Activated CD8-positive, alpha-beta memory T cell treated with anti-CD3 and anti-CD28 coated beads, Interleukin-2, amount 50 U/mL, for 24 hours (primary cell): ENCODE data around the gene PTPRT.

Experiments
- DNase-seq: peaks from one replicate; pipeline ENCODE4 v3.0.0-alpha.2; 2020; ENCODE audit errors: extremely low read depth

PTPRT gene

DNA sequence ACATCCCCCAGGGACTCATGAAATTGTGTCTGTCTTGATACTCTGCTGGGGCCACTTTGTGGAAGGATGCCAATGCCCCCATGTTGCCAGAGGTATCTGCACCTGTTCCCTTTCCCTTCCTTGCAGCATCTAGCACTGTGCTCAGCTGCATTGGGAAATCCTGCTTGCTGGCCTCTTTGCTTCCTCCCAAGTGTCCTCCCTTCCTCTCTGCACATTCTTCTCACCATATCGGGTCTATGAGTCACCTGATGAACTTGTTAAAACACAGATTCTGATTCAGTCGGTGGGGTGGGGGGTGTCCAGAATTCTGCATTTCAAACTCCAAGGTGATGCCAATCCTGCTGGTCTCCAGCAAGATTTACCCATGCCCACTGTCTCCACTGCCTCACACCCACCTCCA lies 467.8 kb downstream of the PTPRT start:
- DNase-seq = no peak

DNA sequence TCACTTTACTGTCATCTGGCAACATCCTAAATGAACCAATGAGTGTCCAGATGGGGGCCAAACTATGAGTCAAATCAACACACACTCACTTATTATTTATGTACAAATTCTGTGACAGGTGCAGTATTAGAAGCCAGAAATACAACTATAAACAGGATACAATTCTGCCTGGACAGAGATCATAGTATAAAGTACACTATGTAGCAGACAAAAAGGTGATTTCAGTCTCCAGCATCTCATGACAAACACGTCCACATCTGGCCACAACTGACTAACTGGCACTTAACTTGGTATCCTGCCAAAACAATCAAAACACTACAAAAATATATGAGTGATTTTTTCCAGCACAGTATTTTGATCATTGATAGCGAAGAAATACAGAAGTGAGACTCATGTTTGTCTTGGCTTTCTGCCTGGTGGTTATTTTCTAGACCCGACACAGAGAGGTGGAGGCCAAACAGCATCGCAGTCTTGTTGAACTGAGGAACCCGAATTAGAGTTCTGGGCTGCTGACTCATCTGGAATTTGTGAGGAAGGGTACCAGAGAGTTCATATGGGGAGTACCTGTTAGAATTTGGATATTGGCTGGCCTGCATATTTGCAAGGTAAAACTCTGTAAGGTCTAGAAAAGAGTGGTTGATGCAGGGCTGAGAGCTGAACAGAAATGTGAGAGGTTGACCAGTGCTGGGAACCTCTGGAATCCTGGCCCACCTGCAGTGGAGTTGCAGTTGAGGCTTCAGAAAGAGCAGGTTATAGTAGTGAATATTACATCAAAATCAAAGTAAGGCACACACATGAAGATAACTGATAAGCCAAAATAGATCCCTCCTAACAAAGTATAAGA lies 475.2 kb downstream of the PTPRT start:
- DNase-seq = no peak

DNA sequence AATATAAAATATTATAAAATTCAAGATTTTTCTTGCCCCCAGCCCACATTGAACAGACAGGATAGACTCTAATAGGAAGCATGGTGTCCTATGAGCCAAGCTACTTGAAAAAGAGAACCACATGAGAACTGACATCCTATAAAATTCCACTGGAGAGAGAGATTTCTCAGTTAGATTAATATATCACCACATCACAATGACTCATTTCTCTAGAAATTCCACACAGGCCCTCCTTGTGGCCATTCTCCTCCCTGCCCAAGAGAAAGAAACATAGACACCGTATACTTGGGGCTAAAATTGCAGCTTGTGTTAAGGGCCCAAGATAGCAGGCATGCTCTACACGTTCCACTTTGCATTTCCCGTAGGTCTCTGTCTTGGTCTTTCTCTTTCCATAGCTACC lies 481.4 kb downstream of the PTPRT start:
- no peak for DNase-seq

DNA sequence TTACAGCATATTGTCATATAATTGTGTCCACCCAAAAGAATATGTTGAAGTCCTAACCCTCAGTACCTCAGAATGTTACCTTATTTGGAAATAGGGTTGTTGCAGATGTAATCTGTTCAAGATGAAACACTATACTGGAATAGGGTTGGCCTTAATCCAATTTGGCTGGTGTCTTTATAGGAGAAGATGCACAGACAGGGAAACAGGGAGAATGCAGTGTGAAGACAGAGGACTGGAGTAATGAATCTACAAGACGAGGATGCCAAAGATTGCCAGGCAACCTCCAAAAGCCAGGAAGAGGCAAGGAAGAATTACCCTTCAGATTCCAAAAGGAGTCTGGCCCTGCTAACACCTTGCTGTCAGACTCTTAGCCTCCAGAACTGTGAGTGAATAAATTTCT lies 482.9 kb downstream of the PTPRT start:
- DNase-seq = no peak

DNA sequence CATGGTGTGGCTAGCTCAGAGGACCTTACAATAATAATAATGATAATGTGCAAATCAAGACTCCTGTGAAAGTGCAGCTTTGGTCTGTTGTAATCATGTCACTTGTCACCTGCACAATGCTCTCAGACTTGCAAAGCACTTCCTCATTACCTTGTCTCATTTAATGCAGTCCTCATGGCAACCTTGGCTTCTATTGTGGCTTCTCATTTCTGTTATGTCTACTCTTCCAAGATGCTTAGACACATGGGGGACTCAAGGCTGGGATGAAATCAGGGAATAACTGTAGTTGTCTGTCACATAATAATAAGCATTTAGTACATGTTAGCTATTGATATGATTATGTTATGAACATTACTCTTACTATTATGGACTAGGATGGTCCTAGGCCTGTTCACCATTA lies 484.2 kb downstream of the PTPRT start:
- DNase-seq = no peak

DNA sequence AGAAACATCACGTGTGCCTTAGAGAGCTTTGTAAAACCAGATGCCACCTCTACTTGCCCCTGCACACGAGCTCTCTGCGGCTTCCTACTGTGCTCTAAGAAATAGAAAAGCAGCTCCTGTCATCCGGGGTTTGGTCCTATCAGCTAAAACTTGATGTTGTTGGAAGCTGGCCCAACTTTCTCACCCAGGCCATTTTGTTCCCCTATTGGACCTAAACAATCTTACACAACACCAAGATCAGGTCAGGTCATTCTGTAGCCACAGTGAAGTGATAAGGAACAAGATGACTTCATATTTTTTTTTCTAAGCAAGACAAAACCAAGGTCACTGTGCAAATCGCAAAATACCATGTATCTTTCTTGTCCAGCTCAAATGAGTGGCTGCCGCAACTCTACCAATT lies 486.0 kb downstream of the PTPRT start:
- DNase-seq = no peak

DNA sequence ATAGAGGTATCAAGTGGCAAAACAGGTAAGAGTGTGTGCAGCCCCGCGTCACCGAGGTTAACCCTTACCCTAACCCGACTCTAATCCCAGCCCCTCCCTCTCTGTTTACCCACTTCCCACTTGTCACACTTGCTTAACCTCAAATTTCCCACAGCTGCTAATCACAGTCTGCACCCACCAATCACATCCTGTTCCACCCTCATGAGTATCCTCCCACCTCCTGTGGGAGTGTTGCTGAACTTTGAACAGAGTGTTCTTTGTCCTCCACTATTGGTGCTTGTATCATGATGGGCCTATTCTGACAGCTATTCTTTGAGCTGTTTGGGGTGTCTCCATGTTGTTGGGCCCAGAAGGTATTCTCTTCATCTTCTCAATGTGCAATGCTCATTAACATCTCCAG lies 487.8 kb downstream of the PTPRT start:
- no peak for DNase-seq

DNA sequence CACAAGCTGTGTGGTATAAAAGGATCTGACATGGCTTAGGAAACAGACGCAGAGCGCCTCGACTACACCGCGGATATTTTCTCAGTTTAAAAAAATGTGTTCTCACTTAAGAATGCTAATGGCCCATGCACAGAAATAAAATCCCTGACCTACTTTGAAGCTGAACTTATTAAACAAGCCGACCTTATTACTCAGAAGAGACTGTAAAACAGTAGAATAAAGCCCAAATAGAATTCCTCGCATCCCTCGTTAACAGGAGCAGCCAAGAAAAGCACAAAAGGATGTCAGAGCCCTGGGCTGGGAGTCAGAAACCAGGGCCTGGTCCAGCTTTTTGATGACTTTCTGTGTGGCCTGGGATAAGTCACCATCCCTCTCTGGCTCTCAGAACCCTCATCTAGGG lies 489.3 kb downstream of the PTPRT start:
- no peak for DNase-seq

DNA sequence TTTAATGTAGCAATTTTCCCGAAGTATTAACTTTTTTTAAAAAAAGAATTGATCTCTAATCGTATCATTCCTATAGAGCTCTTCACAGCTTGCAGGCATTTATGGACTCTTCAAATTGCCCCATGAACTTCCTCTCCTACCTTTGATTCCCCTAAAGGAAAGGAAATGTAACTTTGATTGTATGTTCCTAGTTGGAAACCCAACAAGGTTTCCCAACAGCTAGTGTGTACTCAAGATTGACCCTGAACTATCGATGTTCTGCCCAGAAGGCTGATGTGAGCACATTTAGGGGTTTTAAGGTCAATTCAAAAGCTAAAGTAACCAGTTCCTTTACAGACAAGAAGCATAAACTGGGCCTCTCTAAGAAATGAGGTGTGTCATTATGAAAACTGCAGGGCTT lies 491.7 kb downstream of the PTPRT start:
- no peak for DNase-seq

DNA sequence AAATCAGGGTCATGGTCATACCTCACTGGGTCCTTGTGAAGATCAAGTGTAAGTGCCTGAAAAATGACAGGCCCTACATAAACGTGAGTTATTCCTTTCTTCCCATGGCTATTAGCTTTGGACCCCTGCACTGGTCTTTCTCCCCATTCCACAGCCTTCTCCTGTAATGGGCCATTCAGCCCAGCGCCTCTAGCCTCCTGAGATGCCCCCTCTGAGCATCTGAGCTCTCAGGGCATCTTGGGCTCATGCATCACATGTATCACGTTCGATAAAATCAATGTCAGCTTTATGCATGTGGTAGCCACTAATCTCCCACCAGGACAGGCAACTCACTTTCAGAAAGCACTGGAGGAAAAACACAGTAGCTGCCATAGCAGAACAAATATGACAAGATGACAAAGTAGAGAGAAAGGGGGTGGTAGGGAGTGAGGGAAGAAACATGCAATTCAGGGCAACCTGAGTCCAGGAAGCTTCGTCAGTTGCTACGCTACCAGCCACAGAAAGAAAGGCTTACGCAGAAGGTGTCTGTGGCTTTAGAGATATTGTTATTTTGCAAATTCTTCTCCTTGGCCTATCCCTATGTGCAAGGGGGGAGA lies 498.8 kb downstream of the PTPRT start:
- no peak for DNase-seq

DNA sequence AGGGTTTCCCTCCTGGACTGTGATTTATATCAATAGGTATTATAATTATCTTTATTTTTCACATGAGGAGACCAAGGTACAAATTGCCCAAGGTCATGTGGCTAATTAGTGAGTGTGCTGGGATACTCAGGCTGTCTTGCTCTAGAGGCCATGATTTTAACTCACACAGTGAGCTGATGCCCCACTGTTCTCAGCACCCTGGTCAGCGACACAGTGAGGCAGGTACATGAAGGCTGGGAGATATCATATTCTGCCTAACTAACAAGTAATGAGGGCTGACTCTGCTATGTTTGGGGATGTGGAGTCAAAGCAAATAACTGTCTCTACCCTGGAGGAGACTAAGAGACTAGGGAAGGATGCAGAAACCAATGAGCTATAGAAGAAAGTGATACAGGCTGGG lies 501.1 kb downstream of the PTPRT start:
- no peak for DNase-seq

DNA sequence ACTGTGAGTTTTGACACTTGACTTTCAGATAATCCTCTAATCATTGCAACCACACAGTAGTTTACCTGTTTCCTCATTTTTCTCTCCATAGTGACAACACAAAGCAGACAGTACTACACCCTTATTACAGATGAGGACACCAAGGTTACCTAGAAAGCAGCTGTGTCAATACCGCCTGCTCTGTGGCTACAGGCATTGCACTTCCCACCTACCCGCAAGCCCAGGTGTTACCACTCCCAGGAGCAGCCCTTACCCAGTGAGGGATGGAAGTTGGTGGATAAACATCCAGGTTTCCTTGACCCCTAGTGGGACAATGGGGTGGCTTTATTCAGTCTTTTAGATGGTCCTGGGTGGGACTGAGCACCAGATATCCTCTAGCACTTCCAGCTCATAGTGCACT lies 503.6 kb downstream of the PTPRT start:
- DNase-seq = no peak

DNA sequence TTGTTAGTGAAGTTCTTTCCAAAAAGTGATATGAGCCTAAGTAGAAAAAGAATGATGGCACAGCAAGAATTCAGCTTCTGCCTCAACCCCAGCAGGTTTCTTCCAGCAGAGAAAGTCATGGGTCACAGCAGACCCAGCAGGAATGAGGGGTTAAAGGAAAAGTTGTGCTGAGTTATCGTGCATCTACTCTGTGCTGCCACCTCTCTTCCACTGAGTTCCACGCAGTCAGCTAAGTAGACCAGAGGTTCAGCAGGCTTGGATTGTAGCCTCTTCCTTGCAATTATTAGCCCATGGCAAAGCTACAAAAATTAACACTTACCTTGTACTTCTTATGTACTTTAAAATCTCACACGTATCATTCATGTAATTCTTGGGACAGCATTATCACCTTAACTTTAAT lies 510.8 kb downstream of the PTPRT start:
- DNase-seq = no peak

DNA sequence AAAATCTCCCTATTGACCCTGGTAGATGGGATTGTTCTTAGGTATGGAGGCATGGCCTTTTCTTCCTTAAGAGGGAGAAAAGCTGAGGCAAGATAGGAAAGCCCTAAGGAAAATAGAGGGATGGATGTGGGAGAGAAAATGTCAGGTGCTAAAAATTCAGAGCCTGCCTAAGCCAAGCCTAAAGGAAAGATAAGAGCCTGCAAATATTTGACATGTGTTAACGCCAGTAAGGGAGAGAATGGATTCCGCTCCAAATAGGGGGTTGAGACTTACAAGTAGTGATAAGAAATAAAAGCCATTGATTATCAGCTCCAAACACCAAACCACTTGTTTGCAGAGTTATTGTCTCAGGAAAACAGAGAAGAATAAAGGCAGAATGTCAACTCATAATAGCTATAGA lies 533.6 kb downstream of the PTPRT start:
- no peak for DNase-seq

DNA sequence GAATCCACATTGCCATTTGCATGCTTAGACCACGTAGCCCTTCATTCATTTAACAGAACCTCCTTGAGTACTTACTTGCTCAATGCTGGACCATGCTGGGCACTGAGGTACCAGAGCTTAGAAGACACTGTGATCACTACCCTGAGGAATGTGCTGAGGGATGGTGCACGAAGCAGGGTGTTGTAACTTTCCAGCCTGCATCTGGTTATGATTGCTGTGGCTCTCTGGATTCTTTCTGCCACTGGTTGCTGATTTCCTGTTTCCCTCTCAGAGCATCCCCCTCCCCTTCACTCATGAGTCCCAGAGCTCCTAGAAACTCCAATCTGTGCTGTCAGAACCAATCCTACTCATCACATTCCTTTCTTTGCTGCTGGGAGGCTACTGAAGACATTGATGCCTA lies 537.4 kb downstream of the PTPRT start:
- no peak for DNase-seq

DNA sequence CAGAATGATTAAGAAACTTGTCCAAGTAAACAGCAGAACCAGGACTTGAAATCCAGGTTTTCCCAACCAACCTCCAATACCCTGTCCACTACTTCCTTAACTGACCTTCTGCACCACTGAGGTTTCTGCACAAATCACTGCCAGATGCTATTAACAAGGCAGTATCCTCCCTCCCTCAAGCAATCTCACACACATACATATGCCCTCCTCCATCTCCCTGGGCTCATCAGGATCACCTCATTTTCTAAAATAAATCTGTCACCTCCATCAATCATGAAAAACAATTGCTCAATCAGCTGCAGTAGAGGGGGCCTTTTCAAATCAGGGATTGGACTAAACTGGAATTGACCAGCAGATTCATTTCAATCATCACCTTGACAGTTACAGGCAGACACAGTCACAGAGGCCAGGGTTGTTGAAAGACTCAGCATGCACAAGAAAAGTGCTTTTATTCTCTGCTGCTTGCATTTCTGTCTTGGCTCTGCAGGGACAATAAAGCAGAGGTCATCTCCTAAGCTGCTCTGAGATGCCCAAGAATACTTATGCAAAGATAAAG lies 539.4 kb downstream of the PTPRT start:
- DNase-seq = no peak

DNA sequence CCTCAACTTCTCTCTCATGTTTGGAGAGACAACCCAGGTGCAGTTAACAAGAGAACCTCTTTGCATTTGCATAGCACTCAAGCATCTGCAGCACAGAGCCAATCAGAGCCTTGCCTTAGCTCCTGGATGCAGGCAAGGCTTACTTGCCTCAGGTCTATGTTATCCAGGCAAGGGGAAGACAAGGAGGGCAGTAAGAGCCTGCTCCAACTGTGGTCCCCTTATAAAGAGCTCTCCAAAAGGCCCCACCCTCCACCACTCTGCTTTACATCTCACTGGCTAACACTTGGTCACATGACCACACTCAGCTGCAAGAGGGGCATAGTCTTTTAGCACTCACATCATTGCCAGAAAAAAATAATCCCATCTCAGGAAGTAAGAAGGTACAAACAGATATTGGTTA lies 540.0 kb downstream of the PTPRT start:
- no peak for DNase-seq

DNA sequence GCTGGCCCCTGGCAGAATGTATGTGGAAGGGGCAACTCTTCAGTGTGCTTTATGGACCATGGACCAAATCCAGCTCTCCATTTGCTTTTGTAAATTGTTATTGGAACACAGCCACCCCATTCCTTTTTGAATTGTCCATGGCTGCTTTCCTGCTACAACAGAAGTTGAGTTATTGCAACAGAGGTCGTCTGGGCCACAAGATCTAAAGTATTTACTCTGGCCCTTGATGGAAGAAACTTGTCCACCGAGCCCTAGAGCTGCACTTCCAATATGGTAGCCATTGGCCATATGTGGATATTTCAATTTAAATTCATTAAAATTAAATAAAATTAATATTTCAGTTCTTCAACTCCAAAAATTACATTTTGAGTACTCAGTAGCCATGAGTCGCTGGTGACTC lies 543.5 kb downstream of the PTPRT start:
- DNase-seq = no peak

DNA sequence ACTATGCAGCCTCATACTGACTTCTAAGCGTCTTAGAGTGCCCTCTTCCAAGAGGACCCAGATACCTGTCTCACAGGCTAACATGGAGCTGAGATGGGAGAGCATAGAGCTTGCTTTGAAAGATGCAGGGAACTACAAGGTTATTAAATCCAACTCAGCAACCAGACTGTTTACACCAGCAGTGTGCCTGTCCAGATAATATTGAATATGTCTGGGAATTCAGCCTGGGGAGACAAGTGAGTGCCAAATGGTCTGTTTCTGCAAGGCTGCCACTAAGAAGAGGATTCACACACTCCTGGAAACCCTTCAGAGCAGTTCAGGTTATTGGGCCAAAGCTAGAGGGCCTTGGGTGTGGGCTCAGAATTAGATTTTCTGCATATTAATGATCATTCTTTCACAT lies 547.8 kb downstream of the PTPRT start:
- no peak for DNase-seq

DNA sequence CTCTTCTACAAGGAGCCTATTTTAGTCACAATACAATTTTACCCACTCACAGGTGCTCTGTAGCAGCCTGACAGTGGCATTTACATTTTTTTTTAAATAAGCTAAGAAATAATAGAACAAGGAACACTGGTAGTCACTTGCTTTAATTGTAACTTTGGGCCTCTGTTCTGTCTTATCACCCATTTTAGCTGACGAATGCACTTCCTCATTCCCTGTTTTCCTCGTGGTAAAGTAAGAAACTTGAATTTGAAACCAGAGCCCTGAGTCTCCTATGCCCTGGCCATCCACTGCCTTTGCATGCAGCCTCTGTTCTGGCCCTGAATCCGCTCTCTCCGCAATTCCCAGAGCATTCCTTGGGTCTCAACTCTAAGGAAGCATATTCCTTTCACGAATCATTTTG lies 550.6 kb downstream of the PTPRT start:
- no peak for DNase-seq

DNA sequence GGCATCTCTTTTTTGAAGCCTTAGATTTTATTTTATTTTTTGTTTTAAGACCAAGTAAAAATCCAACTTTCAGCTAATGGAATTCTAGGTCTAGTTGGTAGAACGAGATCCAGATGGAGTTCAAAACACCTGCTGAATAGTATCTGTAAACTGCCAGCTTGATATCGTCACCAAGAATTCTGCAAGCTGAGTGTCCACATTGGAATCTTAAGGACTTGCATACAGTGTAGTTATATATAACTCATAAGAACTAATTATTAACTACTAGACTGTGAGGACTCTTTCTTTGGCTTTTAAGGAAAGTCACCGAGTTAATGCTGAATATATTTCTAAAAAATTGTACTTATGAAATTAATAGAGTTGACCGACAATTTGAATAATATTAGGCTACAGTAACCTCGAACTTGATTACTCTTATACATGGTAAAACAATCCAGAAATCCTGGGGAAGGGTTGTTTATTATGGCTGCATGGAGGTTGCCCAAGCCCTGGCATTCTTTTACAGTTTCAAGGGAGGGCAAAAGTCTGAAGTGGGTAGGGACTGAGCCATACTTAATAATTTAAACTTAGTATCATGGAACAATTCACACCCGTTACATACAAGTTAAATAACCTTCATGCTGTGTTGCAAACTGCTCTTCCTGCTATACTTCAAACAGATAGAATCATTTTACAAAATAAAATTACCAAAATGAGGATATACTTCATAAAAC lies 553.9 kb downstream of the PTPRT start:
- DNase-seq = no peak

DNA sequence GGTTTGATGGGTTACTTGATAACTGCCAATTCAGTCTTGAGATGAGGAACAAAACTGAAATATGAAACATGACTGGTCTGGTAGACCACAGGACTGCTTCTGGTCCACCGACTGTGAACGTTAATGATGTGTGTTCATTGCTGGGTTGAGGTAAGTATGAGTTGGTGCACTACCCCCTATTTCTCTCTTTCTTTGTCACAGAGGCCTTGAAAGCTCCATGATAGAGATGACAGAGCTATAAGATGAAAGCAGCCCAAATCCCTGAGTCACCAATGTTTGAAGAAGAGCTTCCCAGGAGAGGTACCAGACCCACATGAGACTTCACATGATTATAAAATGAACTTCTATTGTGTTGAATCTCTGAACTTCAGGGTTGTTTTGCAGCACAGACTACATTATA lies 555.5 kb downstream of the PTPRT start:
- no peak for DNase-seq

DNA sequence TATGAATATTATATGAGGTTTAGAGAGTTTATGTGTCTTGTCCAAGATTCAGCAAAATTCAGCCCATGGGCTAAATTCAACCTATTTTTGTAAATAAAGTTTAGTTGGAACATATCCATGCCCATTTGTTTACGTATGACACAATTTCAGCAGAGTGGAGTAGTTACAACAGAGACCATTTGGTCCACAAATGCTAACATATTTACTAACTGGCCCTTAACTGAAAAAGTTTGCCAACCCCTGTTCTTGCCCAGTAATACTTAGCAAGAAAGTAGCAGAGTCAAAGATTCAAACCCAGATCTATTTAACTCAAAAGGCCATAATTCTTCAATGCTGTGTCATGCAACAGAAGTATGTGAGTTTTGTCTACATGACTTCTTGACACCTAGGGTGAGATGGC lies 561.0 kb downstream of the PTPRT start:
- no peak for DNase-seq
